Measurements from ENCODE around the gene NKG7. TPM values are rescaled to one million over a fixed set of nuclear protein-coding genes. Genes with fewer than 3 reads are reported as not detected.

Gene NKG7
- total and polyA plus RNA-seq, 2 of the 13 experiments (the other 11 are each of a cell fraction or from before 2014, with no cell fraction given), result 0.40 TPM; not detected in 1

DNA sequence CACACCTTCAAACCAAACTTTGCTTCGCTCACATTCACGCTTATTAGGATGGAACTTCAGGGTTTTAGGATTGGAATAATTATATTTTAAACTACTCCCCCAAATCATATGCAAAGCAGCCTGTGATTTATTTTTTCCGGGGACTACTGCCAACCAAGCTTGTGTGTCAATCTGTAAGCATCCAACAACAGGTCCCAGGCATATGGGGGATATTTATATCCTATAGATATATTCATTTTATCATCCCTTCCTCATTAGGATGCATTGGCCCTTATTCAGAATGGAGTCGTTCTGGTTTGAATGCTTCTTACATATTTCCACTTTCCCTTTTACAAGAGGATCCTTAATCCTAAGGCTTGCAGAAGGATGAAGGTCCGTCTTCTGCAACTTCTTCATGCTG is 26.8 kb upstream of the NKG7 start (continued):
- TF ChIP-seq ZNF407 (CRISPR knock-in tag; IDR thresholded peaks at IDR 0.05; ENCODE audit: not compliant biosample characterization) (no peak), TAF1 (CRISPR knock-in tag; IDR thresholded peaks at IDR 0.05) (no peak), SYNCRIP (IDR thresholded peaks at IDR 0.05; ENCODE audit: insufficient read depth, low read depth, low read length) (no peak), HNRNPLL (IDR thresholded peaks at IDR 0.05; ENCODE audit: low read depth, low read length, poor library complexity, severe bottlenecking) (no peak)

All from HepG2 (cell line).